ENCODE results near the gene MEGF6. TPM values are rescaled to one million over a fixed set of nuclear protein-coding genes. Genes with fewer than 3 reads are reported as not detected.

The MEGF6 gene
- total and polyA plus RNA-seq, 2 donors (not counting 3 experiments of a cell fraction or from before 2014, with no cell fraction given): 22.5 to 63.7 TPM

- FAIRE-seq (no peak), DNase-seq (ENCODE audit: low read depth, low spot score) (no peak)
- H3K9ac ChIP-seq (replicated peaks; ENCODE audit: extremely low read depth, insufficient read depth, low read length): no peak overlapping the region
- H4K20me1 ChIP-seq (replicated peaks; ENCODE audit: control insufficient read depth, extremely low read depth, insufficient read depth, low read length): no peaks in the 10 kb centered on the region
- H3K9me3 ChIP-seq (replicated peaks; ENCODE audit: control insufficient read depth, insufficient read depth, low read length): no peaks in the 10 kb centered on the region
- dilution Hi-C loops (cut with MboI; ENCODE audit: extremely low pct_ligation_motif_present, low sequenced_read_pairs) (no loop called here), intact Hi-C loops (cut with micrococcal nuclease) (no loop called here)
- H3K36me3 ChIP-seq (ENCODE audit: control insufficient read depth in 2 of 2, extremely low read depth in 1 of 2, insufficient read depth in 2 of 2, low read length in 2 of 2): peaks cover 0 to 40% of the 10 kb centered on the region in 2 experiments
- CTCF ChIA-PET: no interaction called here
- no peak overlapping the region for H3K27ac ChIP-seq (ENCODE audit: insufficient read depth, low read depth, low read length)
- no peaks in the 10 kb centered on the region for H3K4me1 ChIP-seq (ENCODE audit: control insufficient read depth, extremely low read depth, insufficient read depth, low read length)
- no peak overlapping the region for H3K4me3 ChIP-seq (replicated peaks in 1 of 3; ENCODE audit: insufficient read depth in 1 of 3, low read depth in 1 of 3, low read length in 3 of 3)
- no peaks in the 10 kb centered on the region for H3K27me3 ChIP-seq (ENCODE audit: control insufficient read depth in 2 of 2, insufficient read depth in 2 of 2, low read length in 2 of 2)
- no peaks in the 10 kb centered on the region for H3K9me1 ChIP-seq (replicated peaks; ENCODE audit: control insufficient read depth, extremely low read depth, insufficient read depth, low read length)
- TF ChIP-seq POLR2A (IDR thresholded peaks at IDR 0.05; ENCODE audit: low read depth, low read length) (no peak), GATA2 (IDR thresholded peaks at IDR 0.05; ENCODE audit: insufficient read depth, insufficient read length, low read depth, low read length) (no peak), MYC (IDR thresholded peaks at IDR 0.05; ENCODE audit: low read depth, low read length) (no peak)
- BruUV-seq (replicated peaks): no TSS peak
- no peaks in the 10 kb centered on the region for H3K79me2 ChIP-seq (ENCODE audit: control insufficient read depth, insufficient read depth, low read length)
- no peak overlapping the region for H3K4me2 ChIP-seq (ENCODE audit: insufficient read depth, low read length)
- H2AFZ ChIP-seq (ENCODE audit: low read depth, low read length): no peak overlapping the region
- POLR2A ChIA-PET: no interaction called here
These were observed 22.2 kb upstream of the MEGF6 start for GRCh38 chr1:3633344-3634058.

GRCh38 chr1:3632716-3633343, 21.5 kb upstream of the MEGF6 start:
- POLR2A ChIA-PET: no interaction called here
- Histone ChIP-seq H3K4me3 (replicated peaks in 1 of 3; ENCODE audit: insufficient read depth in 1 of 3, low read depth in 1 of 3, low read length in 3 of 3) (no peak overlapping the region), H3K9ac (replicated peaks; ENCODE audit: extremely low read depth, insufficient read depth, low read length) (no peak overlapping the region)

More at GRCh38 chr1:3632716-3633343, 21.5 kb upstream of the MEGF6 start:
- TF ChIP-seq CTCF (IDR thresholded peaks at IDR 0.05; ENCODE audit: extremely low read depth in 1 of 2, insufficient read depth in 1 of 2, low read depth in 1 of 2, low read length in 2 of 2) (no peak), MAX (IDR thresholded peaks at IDR 0.05; ENCODE audit: insufficient read depth, insufficient read length) (no peak)
- Histone ChIP-seq H3K27me3 (ENCODE audit: control insufficient read depth in 2 of 2, insufficient read depth in 2 of 2, low read length in 2 of 2) (no peaks in the 10 kb centered on the region), H3K4me1 (ENCODE audit: control insufficient read depth, extremely low read depth, insufficient read depth, low read length) (no peaks in the 10 kb centered on the region), H3K27ac (ENCODE audit: insufficient read depth, low read depth, low read length) (no peak overlapping the region), H3K36me3 (ENCODE audit: control insufficient read depth in 2 of 2, extremely low read depth in 1 of 2, insufficient read depth in 2 of 2, low read length in 2 of 2) (peaks cover 0 to 46% of the 10 kb centered on the region in 2 experiments), H3K4me2 (ENCODE audit: insufficient read depth, low read length) (no peak overlapping the region), H2AFZ (ENCODE audit: low read depth, low read length) (no peak overlapping the region), H4K20me1 (replicated peaks; ENCODE audit: control insufficient read depth, extremely low read depth, insufficient read depth, low read length) (no peaks in the 10 kb centered on the region), H3K9me1 (replicated peaks; ENCODE audit: control insufficient read depth, extremely low read depth, insufficient read depth, low read length) (no peaks in the 10 kb centered on the region), H3K9me3 (replicated peaks; ENCODE audit: control insufficient read depth, insufficient read depth, low read length) (no peaks in the 10 kb centered on the region), H3K79me2 (ENCODE audit: control insufficient read depth, insufficient read depth, low read length) (no peaks in the 10 kb centered on the region)
- DNase-seq (ENCODE audit: low read depth, low spot score) (no peak), FAIRE-seq (no peak)
- dilution Hi-C loops (cut with MboI; ENCODE audit: extremely low pct_ligation_motif_present, low sequenced_read_pairs) (no loop called here), intact Hi-C loops (cut with micrococcal nuclease) (no loop called here)
- no TSS peak for BruUV-seq (replicated peaks)
- CTCF ChIA-PET: no interaction called here

All from endothelial cell of umbilical vein (primary cell).